ENCODE measurements around the gene HCCS.

Gene HCCS

GRCh38 chrX:11099465-11099864 lies 11.7 kb upstream of the HCCS start:
- Histone ChIP-seq H3K9me3 (ENCODE audit: control insufficient read depth in 1 of 2, low read length in 2 of 2) (no peaks in the 10 kb centered on the region), H3K36me3 (ENCODE audit: control insufficient read depth in 1 of 2, insufficient read depth in 2 of 2, low read length in 2 of 2) (no peaks in the 10 kb centered on the region), H3K27me3 (ENCODE audit: control insufficient read depth in 1 of 2, insufficient read depth in 2 of 2, low read length in 2 of 2) (no peaks in the 10 kb centered on the region), H3K27ac (ENCODE audit: low read depth, low read length) (no peak overlapping the region), H3K4me1 (ENCODE audit: control insufficient read depth in 1 of 2, insufficient read depth in 2 of 2, low read length in 2 of 2) (peaks cover 0 to 5% of the 10 kb centered on the region in 2 donors), H3K9ac (ENCODE audit: low read depth in 1 of 2, low read length in 2 of 2) (no peak overlapping the region), H3K4me3 (ENCODE audit: low read depth in 1 of 2, low read length in 2 of 2) (no peak overlapping the region)

- Histone ChIP-seq H3K9ac (ENCODE audit: low read depth in 1 of 2, low read length in 2 of 2) (no peak overlapping the region), H3K4me3 (ENCODE audit: low read depth in 1 of 2, low read length in 2 of 2) (no peak overlapping the region), H3K9me3 (ENCODE audit: control insufficient read depth in 1 of 2, low read length in 2 of 2) (no peaks in the 10 kb centered on the region), H3K36me3 (ENCODE audit: control insufficient read depth in 1 of 2, insufficient read depth in 2 of 2, low read length in 2 of 2) (no peaks in the 10 kb centered on the region), H3K27ac (ENCODE audit: low read depth, low read length) (no peak overlapping the region), H3K4me1 (ENCODE audit: control insufficient read depth in 1 of 2, insufficient read depth in 2 of 2, low read length in 2 of 2) (peaks cover 0 to 5% of the 10 kb centered on the region in 2 donors), H3K27me3 (ENCODE audit: control insufficient read depth in 1 of 2, insufficient read depth in 2 of 2, low read length in 2 of 2) (no peaks in the 10 kb centered on the region)
These were observed 10.7 kb upstream of the HCCS start for GRCh38 chrX:11100281-11101035.

DNA sequence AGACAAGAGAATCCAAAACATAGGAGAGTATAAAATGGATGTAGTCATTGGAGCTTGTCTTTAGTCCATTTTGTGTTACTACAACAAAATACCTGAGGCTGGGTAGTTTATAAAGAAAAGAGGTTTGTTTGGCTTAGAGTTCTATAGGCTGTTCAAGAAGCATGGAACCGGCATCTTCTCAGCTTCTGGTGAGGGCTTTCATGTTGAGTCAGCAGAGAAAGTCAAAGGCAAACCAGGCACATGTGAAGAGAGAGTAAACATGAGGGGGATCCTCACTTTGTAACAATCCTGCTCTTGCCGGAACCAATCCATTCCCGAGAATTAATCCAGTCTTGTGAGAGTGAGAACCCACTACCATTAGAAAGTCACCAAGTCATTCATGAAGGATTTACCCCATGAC lies 8.1 kb upstream of the HCCS start:
- no peaks in the 10 kb centered on the region for H3K9me3 ChIP-seq (ENCODE audit: control insufficient read depth in 1 of 2, low read length in 2 of 2)
- no peak overlapping the region for H3K9ac ChIP-seq (ENCODE audit: low read depth in 1 of 2, low read length in 2 of 2)
- no peak overlapping the region for H3K4me3 ChIP-seq (ENCODE audit: low read depth in 1 of 2, low read length in 2 of 2)
- peaks cover 0 to 5% of the 10 kb centered on the region in 2 donors for H3K4me1 ChIP-seq (ENCODE audit: control insufficient read depth in 1 of 2, insufficient read depth in 2 of 2, low read length in 2 of 2)
- no peak overlapping the region for H3K27ac ChIP-seq (ENCODE audit: low read depth, low read length)
- H3K36me3 ChIP-seq (ENCODE audit: control insufficient read depth in 1 of 2, insufficient read depth in 2 of 2, low read length in 2 of 2): no peaks in the 10 kb centered on the region
- no peaks in the 10 kb centered on the region for H3K27me3 ChIP-seq (ENCODE audit: control insufficient read depth in 1 of 2, insufficient read depth in 2 of 2, low read length in 2 of 2)

DNA sequence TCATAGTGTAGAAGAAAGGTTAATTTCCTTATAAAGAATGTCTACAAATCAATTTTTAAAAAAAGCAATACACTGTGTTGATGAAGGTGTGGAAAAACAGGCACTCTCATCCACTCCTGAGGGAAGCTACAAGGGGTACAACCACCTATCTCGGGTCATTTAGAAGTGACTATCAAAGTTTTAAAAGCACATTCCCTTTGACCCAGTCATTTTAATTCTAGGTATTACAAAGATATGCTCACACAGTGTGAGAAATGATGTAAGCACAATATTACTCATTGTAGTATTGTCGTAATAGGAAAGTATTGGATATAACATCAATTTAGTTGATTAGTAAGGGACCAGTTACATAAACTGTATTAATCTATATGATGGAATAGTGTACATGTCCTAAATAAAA lies 7.4 kb upstream of the HCCS start:
- Histone ChIP-seq H3K4me3 (ENCODE audit: low read depth in 1 of 2, low read length in 2 of 2) (no peak overlapping the region), H3K9me3 (ENCODE audit: control insufficient read depth in 1 of 2, low read length in 2 of 2) (no peaks in the 10 kb centered on the region), H3K9ac (ENCODE audit: low read depth in 1 of 2, low read length in 2 of 2) (no peak overlapping the region), H3K4me1 (ENCODE audit: control insufficient read depth in 1 of 2, insufficient read depth in 2 of 2, low read length in 2 of 2) (peaks cover 0 to 5% of the 10 kb centered on the region in 2 donors), H3K36me3 (ENCODE audit: control insufficient read depth in 1 of 2, insufficient read depth in 2 of 2, low read length in 2 of 2) (no peaks in the 10 kb centered on the region), H3K27me3 (ENCODE audit: control insufficient read depth in 1 of 2, insufficient read depth in 2 of 2, low read length in 2 of 2) (no peaks in the 10 kb centered on the region), H3K27ac (ENCODE audit: low read depth, low read length) (no peak overlapping the region)

- peaks cover 0 to 5% of the 10 kb centered on the region in 2 donors for H3K4me1 ChIP-seq (ENCODE audit: control insufficient read depth in 1 of 2, insufficient read depth in 2 of 2, low read length in 2 of 2)
- H3K4me3 ChIP-seq (ENCODE audit: low read depth in 1 of 2, low read length in 2 of 2): no peak overlapping the region
- no peaks in the 10 kb centered on the region for H3K9me3 ChIP-seq (ENCODE audit: control insufficient read depth in 1 of 2, low read length in 2 of 2)
- H3K9ac ChIP-seq (ENCODE audit: low read depth in 1 of 2, low read length in 2 of 2): no peak overlapping the region
- no peaks in the 10 kb centered on the region for H3K36me3 ChIP-seq (ENCODE audit: control insufficient read depth in 1 of 2, insufficient read depth in 2 of 2, low read length in 2 of 2)
- H3K27ac ChIP-seq (ENCODE audit: low read depth, low read length): no peak overlapping the region
- H3K27me3 ChIP-seq (ENCODE audit: control insufficient read depth in 1 of 2, insufficient read depth in 2 of 2, low read length in 2 of 2): no peaks in the 10 kb centered on the region
These were observed 6.1 kb upstream of the HCCS start for GRCh38 chrX:11105080-11105479.

DNA sequence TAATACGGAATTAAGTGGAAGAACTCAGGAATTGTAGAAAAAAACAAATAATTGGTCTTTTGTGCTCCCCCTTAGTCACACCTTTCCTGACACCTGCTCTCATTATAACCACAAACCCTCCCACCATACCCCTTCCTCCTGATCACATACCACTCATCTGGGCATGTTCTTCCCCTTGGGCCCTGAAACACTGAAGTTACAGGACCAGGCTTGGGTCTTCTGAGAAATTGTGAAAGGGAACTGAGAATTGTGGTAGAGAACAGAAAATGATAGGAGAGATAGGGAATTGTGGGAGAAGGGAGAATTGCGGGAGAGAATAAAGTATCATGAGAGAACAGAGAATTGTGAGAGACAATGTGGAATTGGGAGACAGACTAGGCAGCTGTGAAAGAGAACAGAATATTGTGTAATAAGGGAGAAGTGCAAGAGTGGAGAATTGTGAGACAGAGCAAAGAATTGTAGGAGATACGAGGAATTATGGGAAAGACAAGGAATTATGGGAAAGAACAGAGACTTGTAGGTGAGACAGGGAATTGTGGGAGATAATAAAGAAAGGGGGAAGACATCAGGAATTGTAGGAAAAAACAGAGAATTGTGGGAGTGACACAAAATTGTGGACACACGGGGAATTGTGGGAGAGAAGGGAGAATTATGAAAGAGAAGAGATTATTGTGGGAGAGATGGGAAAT lies 2.7 kb upstream of the HCCS start:
- Histone ChIP-seq H3K9me3 (ENCODE audit: control insufficient read depth in 1 of 2, low read length in 2 of 2) (no peaks in the 10 kb centered on the region), H3K27ac (ENCODE audit: low read depth, low read length) (no peak overlapping the region), H3K36me3 (ENCODE audit: control insufficient read depth in 1 of 2, insufficient read depth in 2 of 2, low read length in 2 of 2) (no peaks in the 10 kb centered on the region), H3K27me3 (ENCODE audit: control insufficient read depth in 1 of 2, insufficient read depth in 2 of 2, low read length in 2 of 2) (no peaks in the 10 kb centered on the region), H3K4me1 (ENCODE audit: control insufficient read depth in 1 of 2, insufficient read depth in 2 of 2, low read length in 2 of 2) (peaks cover 10 to 14% of the 10 kb centered on the region in 2 donors), H3K4me3 (ENCODE audit: low read depth in 1 of 2, low read length in 2 of 2) (no peak overlapping the region), H3K9ac (ENCODE audit: low read depth in 1 of 2, low read length in 2 of 2) (no peak overlapping the region)

DNA sequence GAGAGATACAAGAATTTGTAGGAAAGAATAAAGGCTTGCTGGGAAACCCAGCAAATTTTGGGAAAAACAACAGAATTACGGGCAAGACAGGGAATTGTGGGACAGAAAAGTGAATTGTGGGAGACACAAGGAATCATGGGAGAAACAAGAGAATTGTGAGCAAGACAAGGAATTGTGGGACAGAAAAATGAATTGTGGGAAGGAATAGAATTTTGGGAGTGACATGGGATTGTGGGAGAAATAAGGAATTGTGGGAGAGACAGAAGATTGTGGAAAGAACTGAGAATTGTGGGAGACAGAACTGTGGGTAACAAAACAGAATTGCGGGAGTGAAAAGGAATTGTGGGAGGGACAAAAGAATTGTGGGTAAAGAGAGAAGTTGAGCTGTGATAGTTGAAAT lies 1.2 kb upstream of the HCCS start:
- peaks cover 2 to 11% of the 10 kb centered on the region in 2 donors for H3K36me3 ChIP-seq (ENCODE audit: control insufficient read depth in 1 of 2, insufficient read depth in 2 of 2, low read length in 2 of 2)
- no peaks in the 10 kb centered on the region for H3K27me3 ChIP-seq (ENCODE audit: control insufficient read depth in 1 of 2, insufficient read depth in 2 of 2, low read length in 2 of 2)
- H3K9ac ChIP-seq (ENCODE audit: low read depth in 1 of 2, low read length in 2 of 2): no peak overlapping the region
- no peaks in the 10 kb centered on the region for H3K9me3 ChIP-seq (ENCODE audit: control insufficient read depth in 1 of 2, low read length in 2 of 2)
- no peak overlapping the region for H3K27ac ChIP-seq (ENCODE audit: low read depth, low read length)
- no peak overlapping the region for H3K4me3 ChIP-seq (ENCODE audit: low read depth in 1 of 2, low read length in 2 of 2)
- peaks cover 14 to 17% of the 10 kb centered on the region in 2 donors for H3K4me1 ChIP-seq (ENCODE audit: control insufficient read depth in 1 of 2, insufficient read depth in 2 of 2, low read length in 2 of 2)

- Histone ChIP-seq H3K4me3 (ENCODE audit: low read depth in 1 of 2, low read length in 2 of 2) (peak overlapping the region; percentile 78 to 88), H3K4me1 (ENCODE audit: control insufficient read depth in 1 of 2, insufficient read depth in 2 of 2, low read length in 2 of 2) (peaks cover 14 to 17% of the 10 kb centered on the region in 2 donors), H3K27me3 (ENCODE audit: control insufficient read depth in 1 of 2, insufficient read depth in 2 of 2, low read length in 2 of 2) (no peaks in the 10 kb centered on the region), H3K9ac (ENCODE audit: low read depth in 1 of 2, low read length in 2 of 2) (peak overlapping the region; percentile 77 to 92), H3K9me3 (ENCODE audit: control insufficient read depth in 1 of 2, low read length in 2 of 2) (no peaks in the 10 kb centered on the region), H3K27ac (ENCODE audit: low read depth, low read length) (peak overlapping the region; percentile 92), H3K36me3 (ENCODE audit: control insufficient read depth in 1 of 2, insufficient read depth in 2 of 2, low read length in 2 of 2) (peaks cover 20 to 30% of the 10 kb centered on the region in 2 donors)
These were observed 815 bp downstream of the HCCS start for GRCh38 chrX:11111947-11112346.

- Histone ChIP-seq H3K36me3 (ENCODE audit: control insufficient read depth in 1 of 2, insufficient read depth in 2 of 2, low read length in 2 of 2) (peaks cover 35 to 47% of the 10 kb centered on the region in 2 donors), H3K4me3 (ENCODE audit: low read depth in 1 of 2, low read length in 2 of 2) (peak overlapping the region in 1 of 2 donors; percentile 28), H3K27me3 (ENCODE audit: control insufficient read depth in 1 of 2, insufficient read depth in 2 of 2, low read length in 2 of 2) (no peaks in the 10 kb centered on the region), H3K4me1 (ENCODE audit: control insufficient read depth in 1 of 2, insufficient read depth in 2 of 2, low read length in 2 of 2) (peaks cover 14 to 17% of the 10 kb centered on the region in 2 donors), H3K27ac (ENCODE audit: low read depth, low read length) (no peak overlapping the region), H3K9me3 (ENCODE audit: control insufficient read depth in 1 of 2, low read length in 2 of 2) (no peaks in the 10 kb centered on the region), H3K9ac (ENCODE audit: low read depth in 1 of 2, low read length in 2 of 2) (no peak overlapping the region)
These were observed 2.6 kb downstream of the HCCS start for GRCh38 chrX:11113731-11114130.

DNA sequence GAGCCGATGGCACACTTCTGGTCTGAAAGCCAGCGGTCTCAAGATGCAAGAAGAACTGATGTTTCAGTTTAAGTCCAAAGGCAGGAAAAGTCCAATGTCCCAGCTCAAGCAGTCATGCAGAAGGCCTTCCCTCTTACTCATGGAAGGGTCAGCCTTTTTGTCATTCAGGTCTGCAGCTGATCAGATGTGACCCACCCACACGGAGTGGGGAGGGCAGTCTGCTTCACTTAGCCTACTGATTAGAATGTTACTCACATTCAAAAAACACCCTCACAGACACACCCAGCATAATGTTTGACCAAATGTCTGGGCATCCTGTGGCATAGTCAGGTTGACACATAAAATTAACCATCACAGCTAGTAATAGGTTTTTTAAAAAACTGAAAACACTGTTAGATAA lies 6.6 kb downstream of the HCCS start:
- H3K4me3 ChIP-seq (ENCODE audit: low read depth in 1 of 2, low read length in 2 of 2): no peak overlapping the region
- H3K36me3 ChIP-seq (ENCODE audit: control insufficient read depth in 1 of 2, insufficient read depth in 2 of 2, low read length in 2 of 2): peaks cover 66 to 80% of the 10 kb centered on the region in 2 donors
- H3K27ac ChIP-seq (ENCODE audit: low read depth, low read length): no peak overlapping the region
- no peaks in the 10 kb centered on the region for H3K27me3 ChIP-seq (ENCODE audit: control insufficient read depth in 1 of 2, insufficient read depth in 2 of 2, low read length in 2 of 2)
- H3K9ac ChIP-seq (ENCODE audit: low read depth in 1 of 2, low read length in 2 of 2): no peak overlapping the region
- H3K9me3 ChIP-seq (ENCODE audit: control insufficient read depth in 1 of 2, low read length in 2 of 2): no peaks in the 10 kb centered on the region
- peaks cover 4 to 12% of the 10 kb centered on the region in 2 donors for H3K4me1 ChIP-seq (ENCODE audit: control insufficient read depth in 1 of 2, insufficient read depth in 2 of 2, low read length in 2 of 2)
